ENCODE results near the gene ANKRD39.

ANKRD39 gene

DNA sequence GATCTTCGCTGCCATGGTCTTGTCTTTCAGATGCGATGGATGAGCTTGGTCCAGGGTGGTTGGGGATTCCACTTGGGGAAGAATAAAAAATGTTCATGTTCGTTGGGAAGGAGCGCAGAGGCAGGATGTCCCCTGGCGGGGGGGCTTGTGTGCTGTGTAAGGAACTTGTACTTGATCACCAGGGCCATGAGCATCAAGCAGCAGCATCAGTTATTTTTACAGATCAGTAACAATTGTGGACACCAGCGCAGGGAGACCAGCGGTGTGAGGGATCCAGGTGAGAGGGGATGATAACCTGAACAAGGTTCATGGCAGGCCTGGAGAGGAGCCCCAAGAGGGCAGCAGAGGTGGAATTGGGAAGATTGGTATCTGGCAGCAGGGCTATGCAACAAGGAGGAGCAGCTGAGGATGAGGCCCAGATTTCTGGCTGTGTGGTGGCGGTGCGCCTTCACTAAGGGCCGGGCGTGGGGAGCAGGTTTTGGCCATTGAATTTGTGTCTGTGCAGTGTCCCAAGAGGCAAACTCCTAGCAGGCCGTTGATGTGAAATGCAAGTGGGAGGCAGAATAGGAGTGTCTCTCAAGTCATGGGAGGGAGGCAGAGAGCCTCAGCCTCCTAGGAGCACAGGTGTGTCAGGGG lies 37.8 kb downstream of the ANKRD39 start:
- no peak for DNase-seq (ENCODE audit: low spot score)

DNA sequence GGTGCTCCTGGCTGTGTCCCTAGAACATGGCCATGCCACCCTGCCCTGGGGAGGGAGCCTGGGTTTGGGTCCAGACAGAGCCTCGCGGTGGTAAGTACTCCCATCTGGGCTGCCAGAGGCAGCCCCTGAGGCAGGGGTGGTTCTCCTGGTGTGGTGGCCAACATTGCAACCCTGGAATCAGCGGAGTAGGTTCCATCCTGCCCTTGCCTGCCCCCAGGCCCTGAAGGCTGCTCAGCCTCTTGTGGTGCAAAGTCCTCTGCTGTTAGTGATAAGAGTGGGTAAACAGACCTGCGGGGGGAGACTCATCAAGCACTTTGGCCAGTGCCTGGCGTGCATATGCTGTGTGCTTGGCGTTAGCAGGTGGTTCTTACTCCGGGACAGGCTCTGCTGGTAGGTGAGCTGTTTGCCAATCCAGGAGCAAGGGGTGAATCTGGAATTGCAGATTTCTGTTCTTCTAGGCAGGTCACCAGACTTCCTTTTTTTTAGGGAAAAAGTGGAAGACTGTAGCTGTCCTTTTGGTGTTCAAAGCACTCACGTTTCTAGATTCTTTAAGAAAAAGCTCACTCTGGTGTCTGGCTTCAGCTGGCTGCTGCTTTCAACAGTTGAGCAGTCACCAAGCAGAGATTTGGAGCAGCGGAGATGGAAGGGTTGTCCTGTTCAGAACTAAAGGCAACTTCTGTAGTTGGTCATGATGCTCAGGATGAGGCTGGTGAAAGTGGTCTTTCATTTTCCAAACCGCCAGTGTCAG lies 38.5 kb downstream of the ANKRD39 start:
- TF ChIP-seq, protein P1, sequence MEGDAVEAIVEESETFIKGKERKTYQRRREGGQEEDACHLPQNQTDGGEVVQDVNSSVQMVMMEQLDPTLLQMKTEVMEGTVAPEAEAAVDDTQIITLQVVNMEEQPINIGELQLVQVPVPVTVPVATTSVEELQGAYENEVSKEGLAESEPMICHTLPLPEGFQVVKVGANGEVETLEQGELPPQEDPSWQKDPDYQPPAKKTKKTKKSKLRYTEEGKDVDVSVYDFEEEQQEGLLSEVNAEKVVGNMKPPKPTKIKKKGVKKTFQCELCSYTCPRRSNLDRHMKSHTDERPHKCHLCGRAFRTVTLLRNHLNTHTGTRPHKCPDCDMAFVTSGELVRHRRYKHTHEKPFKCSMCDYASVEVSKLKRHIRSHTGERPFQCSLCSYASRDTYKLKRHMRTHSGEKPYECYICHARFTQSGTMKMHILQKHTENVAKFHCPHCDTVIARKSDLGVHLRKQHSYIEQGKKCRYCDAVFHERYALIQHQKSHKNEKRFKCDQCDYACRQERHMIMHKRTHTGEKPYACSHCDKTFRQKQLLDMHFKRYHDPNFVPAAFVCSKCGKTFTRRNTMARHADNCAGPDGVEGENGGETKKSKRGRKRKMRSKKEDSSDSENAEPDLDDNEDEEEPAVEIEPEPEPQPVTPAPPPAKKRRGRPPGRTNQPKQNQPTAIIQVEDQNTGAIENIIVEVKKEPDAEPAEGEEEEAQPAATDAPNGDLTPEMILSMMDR (IDR thresholded peaks at IDR 0.05; ENCODE audit: extremely low read depth, missing control alignments), result no peak
- DNase-seq (ENCODE audit: low spot score), result no peak

More for the DNA sequence above, 37.8 kb downstream of the ANKRD39 start:
- TF ChIP-seq, protein P1 (IDR thresholded peaks at IDR 0.05; ENCODE audit: extremely low read depth, missing control alignments), result no peak

DNA sequence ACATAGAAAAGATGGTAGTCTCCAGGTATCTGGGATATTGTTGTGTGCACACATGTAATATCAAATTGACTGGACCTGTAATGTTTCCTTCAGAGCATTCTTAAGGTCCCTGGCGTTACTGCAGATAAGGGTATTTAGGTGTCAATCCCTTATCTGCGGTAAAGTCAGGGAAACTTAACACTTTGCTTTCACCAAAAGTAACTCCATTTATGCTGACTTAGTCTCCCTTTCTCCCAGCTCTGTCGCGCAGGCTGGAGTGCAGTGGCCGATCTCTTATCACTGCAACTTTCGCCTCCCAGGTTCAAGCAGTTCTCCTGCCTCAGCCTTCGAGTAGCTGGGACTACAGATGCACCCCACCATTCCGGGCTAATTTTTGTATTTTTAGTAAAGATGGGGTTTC lies 39.9 kb downstream of the ANKRD39 start:
- no peak for DNase-seq (ENCODE audit: low spot score)
- TF ChIP-seq, protein P1 (IDR thresholded peaks at IDR 0.05; ENCODE audit: extremely low read depth, missing control alignments), result no peak

DNA sequence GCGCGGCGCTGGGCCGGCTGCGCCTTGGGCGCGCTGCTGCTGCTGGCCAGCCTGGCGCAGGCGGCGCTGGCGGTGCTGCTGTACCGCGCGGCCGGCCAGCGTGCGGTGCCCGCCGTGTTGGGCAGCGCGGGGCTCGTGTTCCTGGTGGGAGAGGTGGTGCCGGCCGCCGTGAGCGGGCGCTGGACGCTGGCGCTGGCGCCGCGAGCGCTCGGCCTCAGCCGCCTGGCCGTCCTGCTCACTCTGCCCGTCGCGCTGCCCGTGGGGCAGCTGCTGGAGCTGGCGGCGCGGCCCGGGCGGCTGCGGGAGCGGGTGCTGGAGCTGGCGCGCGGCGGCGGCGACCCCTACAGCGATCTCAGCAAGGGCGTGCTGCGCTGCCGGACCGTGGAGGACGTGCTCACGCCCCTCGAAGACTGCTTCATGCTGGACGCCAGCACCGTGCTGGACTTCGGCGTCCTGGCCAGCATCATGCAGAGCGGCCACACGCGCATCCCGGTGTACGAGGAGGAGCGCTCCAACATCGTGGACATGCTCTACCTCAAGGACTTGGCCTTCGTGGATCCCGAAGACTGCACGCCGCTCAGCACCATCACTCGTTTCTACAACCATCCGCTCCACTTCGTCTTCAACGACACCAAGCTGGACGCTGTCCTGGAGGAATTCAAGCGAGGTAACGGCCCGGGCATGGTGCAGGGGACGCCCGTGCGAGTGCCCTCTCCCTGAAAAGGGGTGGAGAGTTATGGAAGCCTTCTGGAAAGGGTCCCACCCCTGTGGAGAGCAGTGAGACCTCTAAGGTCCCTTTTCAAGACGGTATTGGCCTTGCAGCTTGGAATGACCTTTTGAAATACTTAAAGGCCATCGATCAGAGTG lies 40.7 kb downstream of the ANKRD39 start:
- DNase-seq (ENCODE audit: low spot score), result no peak
- TF ChIP-seq, protein P1 (IDR thresholded peaks at IDR 0.05; ENCODE audit: extremely low read depth, missing control alignments), result peak; percentile 6

DNA sequence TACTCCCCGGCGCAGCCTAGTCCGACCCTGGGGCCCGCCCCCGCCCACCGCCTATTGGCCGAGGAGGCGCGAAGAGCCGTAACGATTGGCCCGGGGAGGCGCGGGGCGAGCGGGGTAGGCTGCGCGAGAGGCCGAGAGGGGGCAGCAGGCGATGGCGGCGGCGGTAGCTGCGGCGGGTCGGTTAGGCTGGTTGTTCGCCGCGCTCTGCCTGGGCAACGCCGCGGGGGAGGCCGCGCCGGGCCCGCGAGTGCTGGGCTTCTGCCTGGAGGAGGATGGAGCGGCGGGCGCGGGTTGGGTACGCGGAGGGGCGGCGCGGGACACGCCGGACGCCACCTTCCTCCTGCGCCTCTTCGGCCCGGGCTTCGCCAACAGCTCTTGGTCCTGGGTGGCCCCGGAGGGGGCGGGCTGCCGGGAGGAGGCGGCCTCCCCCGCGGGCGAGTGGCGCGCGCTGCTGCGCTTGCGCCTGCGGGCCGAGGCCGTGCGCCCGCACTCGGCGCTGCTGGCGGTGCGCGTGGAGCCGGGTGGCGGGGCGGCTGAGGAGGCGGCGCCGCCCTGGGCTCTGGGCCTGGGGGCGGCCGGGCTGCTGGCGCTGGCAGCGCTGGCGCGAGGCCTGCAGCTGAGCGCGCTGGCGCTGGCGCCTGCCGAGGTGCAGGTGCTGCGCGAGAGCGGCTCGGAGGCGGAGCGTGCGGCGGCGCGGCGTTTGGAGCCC lies 41.5 kb downstream of the ANKRD39 start, which contains the start of gene CNNM3:
Gene CNNM3 (plus strand): TSS at position 142 of the 709 bp plus-strand sequence. CDS start 10 bp downstream, at position 152.
- peak; percentile 100 for DNase-seq (ENCODE audit: low spot score)

DNA sequence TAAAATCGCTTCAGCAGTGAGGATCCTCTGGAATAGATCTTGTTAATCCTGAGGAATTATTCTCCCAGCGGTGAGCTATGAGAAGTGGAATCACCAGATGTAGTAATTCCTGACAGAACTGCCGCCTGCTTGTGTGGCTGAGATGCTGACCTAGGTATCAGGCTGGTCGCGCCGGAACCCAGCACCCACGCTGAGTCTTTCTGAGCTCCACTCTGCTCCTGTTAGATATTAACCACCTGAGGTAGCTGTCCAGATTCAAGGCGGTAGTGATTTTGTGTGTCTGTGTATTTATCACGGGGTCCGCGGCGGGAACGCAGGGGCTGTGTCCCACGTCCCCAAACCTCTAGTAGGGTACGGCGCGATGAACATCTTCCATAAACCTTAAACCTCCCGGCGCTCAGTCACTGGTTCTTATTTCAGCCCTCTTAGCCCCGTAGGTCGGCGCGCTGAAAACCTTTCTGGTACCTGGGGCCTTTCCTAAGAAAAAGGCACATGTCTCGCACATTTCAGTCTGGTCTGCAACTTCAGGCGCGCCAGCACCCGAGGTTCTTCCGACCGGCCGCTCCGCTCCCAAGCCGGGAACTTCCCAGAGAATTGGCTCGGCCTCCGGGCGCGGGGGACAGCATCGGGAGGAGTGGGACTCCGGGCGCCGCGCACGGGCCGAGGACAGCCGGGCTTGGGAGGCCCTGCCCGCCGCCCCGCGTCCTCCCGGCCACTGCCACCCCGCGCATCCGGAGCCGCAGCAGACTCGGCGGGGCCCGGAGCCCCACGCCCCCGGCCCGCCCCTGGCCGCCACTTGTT lies 42.3 kb downstream of the ANKRD39 start:
- TF ChIP-seq, protein P1 (IDR thresholded peaks at IDR 0.05; ENCODE audit: extremely low read depth, missing control alignments), result no peak
- peak; percentile 72 for DNase-seq (ENCODE audit: low spot score)

More for the DNA sequence above, 41.5 kb downstream of the ANKRD39 start, which contains the start of gene CNNM3:
- TF ChIP-seq, protein P1 (IDR thresholded peaks at IDR 0.05; ENCODE audit: extremely low read depth, missing control alignments), result peak; percentile 45
